Measurements from ENCODE around the gene DOCK9. TPM values are rescaled to one million over a fixed set of nuclear protein-coding genes. Genes with fewer than 3 reads are reported as not detected.

DOCK9 gene
- polyA plus RNA-seq, 1 of the 3 experiments (the other 2 are of a cell fraction), result 16.6 TPM

DNA sequence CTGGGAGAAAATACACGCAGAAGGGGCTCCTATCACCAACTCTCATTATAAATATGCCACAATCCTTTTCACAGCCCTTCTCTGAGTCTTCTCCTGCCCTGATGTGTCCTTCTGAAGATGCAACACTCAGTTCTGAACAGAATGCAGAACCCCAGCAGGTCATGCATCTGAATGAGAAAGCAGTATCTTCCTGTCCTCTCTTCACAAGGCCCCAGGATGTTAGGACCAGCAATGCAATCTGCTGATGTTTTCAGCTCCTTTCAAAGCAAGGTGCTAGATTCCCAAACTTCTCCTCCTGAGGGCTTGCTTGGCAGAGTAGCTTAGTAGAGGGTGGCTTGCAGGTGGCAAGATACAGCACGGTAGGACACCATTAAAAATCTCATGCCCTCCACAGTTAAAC, 22.3 kb upstream of the DOCK9 start:
- H3K79me2 ChIP-seq (ENCODE audit: insufficient read depth), result no peaks in the 10 kb centered on the region
- DNase-seq, result no peak
- no peak overlapping the region for H3K4me2 ChIP-seq
- ChIA-PET POLR2A (no interaction called here), CTCF (no interaction called here)
- no peak for TF ChIP-seq TEAD4 (IDR thresholded peaks at IDR 0.05; ENCODE audit: borderline replicate concordance, insufficient read depth)
- no peaks in the 10 kb centered on the region for H3K27me3 ChIP-seq (ENCODE audit: insufficient read depth)
- no peaks in the 10 kb centered on the region for H3K36me3 ChIP-seq (replicated peaks in 1 of 2; ENCODE audit: control insufficient read depth in 1 of 2, insufficient read depth in 2 of 2, low read length in 1 of 2)
- H3K27ac ChIP-seq (ENCODE audit: low read depth in 2 of 2, low read length in 1 of 2), result no peak overlapping the region; a peak in 1 of 4 replicates
- no peak overlapping the region for H2AFZ ChIP-seq (ENCODE audit: low read depth)
- H3K9ac ChIP-seq, result no peak overlapping the region
- no peaks in the 10 kb centered on the region for H4K20me1 ChIP-seq (ENCODE audit: insufficient read depth)
- H3K9me2 ChIP-seq, result no peaks in the 10 kb centered on the region
- no peak overlapping the region for H3K4me3 ChIP-seq (ENCODE audit: low read depth in 2 of 2, low read length in 1 of 2)
- peaks cover 21 to 28% of the 10 kb centered on the region in 2 experiments; a peak in 3 of 4 replicates for H3K4me1 ChIP-seq (ENCODE audit: control insufficient read depth in 1 of 2, insufficient read depth in 2 of 2, low read depth in 1 of 2, low read length in 1 of 2)
- H3K9me3 ChIP-seq, result no peaks in the 10 kb centered on the region; the same call in 1 of the 2 replicates
- H3F3A ChIP-seq (replicated peaks; ENCODE audit: insufficient read depth), result no peaks in the 10 kb centered on the region
- 86% methylated on average over 2 of the region's 2 CpGs for WGBS (ENCODE audit: low lambda C conversion rate)

DNA sequence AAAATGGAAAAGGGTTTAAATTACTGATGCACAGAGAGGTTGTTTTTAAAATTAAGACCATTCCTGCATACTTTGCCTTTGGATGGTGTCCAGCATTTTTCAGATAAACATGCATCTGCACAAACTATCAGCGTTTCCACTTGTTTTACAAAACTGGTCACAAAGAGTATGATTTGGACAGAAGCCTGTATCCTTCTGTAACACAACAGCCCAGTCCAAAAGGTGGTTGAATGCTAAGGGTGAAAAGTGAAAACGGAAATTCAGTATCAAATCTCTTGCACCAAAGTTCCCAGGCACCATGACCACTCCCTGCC, 21.7 kb upstream of the DOCK9 start:
- Histone ChIP-seq H4K20me1 (ENCODE audit: insufficient read depth) (no peaks in the 10 kb centered on the region), H3K9me2 (no peaks in the 10 kb centered on the region), H2AFZ (ENCODE audit: low read depth) (no peak overlapping the region), H3K79me2 (ENCODE audit: insufficient read depth) (no peaks in the 10 kb centered on the region), H3K27me3 (ENCODE audit: insufficient read depth) (no peaks in the 10 kb centered on the region), H3K4me3 (ENCODE audit: low read depth in 2 of 2, low read length in 1 of 2) (no peak overlapping the region), H3K36me3 (replicated peaks in 1 of 2; ENCODE audit: control insufficient read depth in 1 of 2, insufficient read depth in 2 of 2, low read length in 1 of 2) (no peaks in the 10 kb centered on the region), H3K4me2 (peak overlapping the region; percentile 20; the same call in 1 of the 2 replicates), H3K27ac (ENCODE audit: low read depth in 2 of 2, low read length in 1 of 2) (peak overlapping the region in 1 of 2 experiments; percentile 56; a peak in 1 of 4 replicates), H3K9me3 (no peaks in the 10 kb centered on the region), H3F3A (replicated peaks; ENCODE audit: insufficient read depth) (no peaks in the 10 kb centered on the region), H3K4me1 (ENCODE audit: control insufficient read depth in 1 of 2, insufficient read depth in 2 of 2, low read depth in 1 of 2, low read length in 1 of 2) (peaks cover 21 to 28% of the 10 kb centered on the region in 2 experiments; a peak in 3 of 4 replicates), H3K9ac (no peak overlapping the region)
- DNase-seq, result no peak
- TF ChIP-seq TEAD4 (IDR thresholded peaks at IDR 0.05; ENCODE audit: borderline replicate concordance, insufficient read depth) (no peak), TAF1 (IDR thresholded peaks at IDR 0.05; ENCODE audit: borderline replicate concordance, low read depth, low read length) (no peak), EP300 (IDR thresholded peaks at IDR 0.05; ENCODE audit: borderline replicate concordance in 1 of 2, low read depth in 1 of 2, low read length in 1 of 2) (no peak), NRF1 (IDR thresholded peaks at IDR 0.05; ENCODE audit: low read depth, low read length) (no peak), TCF12 (IDR thresholded peaks at IDR 0.05) (no peak), YY1 (IDR thresholded peaks at IDR 0.05; ENCODE audit: low read depth) (no peak), RAD21 (IDR thresholded peaks at IDR 0.05; ENCODE audit: low read length) (no peak), FOXJ3 (CRISPR knock-in tag; IDR thresholded peaks at IDR 0.05) (no peak), ELF1 (IDR thresholded peaks at IDR 0.05) (no peak), GABPA (IDR thresholded peaks at IDR 0.05; ENCODE audit: low read depth) (no peak)
- TF ChIP-seq, protein P1, sequence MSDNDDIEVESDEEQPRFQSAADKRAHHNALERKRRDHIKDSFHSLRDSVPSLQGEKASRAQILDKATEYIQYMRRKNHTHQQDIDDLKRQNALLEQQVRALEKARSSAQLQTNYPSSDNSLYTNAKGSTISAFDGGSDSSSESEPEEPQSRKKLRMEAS (IDR thresholded peaks at IDR 0.05; ENCODE audit: low read depth), result no peak
- TF ChIP-seq, protein P2, sequence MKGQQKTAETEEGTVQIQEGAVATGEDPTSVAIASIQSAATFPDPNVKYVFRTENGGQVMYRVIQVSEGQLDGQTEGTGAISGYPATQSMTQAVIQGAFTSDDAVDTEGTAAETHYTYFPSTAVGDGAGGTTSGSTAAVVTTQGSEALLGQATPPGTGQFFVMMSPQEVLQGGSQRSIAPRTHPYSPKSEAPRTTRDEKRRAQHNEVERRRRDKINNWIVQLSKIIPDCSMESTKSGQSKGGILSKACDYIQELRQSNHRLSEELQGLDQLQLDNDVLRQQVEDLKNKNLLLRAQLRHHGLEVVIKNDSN (IDR thresholded peaks at IDR 0.05; ENCODE audit: borderline replicate concordance, low read depth), result no peak
- TF ChIP-seq, protein P3, sequence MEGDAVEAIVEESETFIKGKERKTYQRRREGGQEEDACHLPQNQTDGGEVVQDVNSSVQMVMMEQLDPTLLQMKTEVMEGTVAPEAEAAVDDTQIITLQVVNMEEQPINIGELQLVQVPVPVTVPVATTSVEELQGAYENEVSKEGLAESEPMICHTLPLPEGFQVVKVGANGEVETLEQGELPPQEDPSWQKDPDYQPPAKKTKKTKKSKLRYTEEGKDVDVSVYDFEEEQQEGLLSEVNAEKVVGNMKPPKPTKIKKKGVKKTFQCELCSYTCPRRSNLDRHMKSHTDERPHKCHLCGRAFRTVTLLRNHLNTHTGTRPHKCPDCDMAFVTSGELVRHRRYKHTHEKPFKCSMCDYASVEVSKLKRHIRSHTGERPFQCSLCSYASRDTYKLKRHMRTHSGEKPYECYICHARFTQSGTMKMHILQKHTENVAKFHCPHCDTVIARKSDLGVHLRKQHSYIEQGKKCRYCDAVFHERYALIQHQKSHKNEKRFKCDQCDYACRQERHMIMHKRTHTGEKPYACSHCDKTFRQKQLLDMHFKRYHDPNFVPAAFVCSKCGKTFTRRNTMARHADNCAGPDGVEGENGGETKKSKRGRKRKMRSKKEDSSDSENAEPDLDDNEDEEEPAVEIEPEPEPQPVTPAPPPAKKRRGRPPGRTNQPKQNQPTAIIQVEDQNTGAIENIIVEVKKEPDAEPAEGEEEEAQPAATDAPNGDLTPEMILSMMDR (IDR thresholded peaks at IDR 0.05), result no peak
- ChIA-PET POLR2A (no interaction called here), CTCF (no interaction called here)
- 51% methylated on average over 2 of the region's 2 CpGs for WGBS (ENCODE audit: low lambda C conversion rate)

Measured in SK-N-SH (cell line).